Measurements from ENCODE around the gene SUMO4.

DNA sequence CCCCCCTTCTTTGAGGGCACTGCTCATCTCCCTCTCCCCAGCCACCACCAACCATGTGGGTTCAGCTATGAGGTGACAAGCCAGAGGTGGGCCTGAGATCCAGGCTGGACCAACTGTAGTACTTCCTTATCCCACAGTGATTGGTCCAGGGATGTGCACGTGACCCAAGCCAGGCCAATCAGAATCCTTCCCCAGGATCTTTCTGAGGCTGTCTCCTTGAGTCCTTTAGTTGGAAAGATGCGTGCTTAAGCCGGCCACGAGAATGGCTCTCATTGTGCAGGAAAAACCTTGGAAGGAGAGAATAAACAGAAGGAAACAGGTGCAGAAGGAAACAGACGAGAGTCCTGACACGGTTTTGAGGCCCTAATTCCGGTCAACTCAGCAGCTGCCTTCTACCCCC is 45.5 kb downstream of the SUMO4 start:
- no peak for TF ChIP-seq POLR2A (IDR thresholded peaks at IDR 0.05; ENCODE audit: low read depth, low read length)
- TF ChIP-seq POLR2AphosphoS5 (IDR thresholded peaks at IDR 0.05; ENCODE audit: low read depth, low read length): no peak

Data from GM12892 (cell line).